Panc1 (cell line): ENCODE results near the gene WDR64.

ENCODE experiments used
- POLR2AphosphoS5 ChIP-seq: IDR thresholded peaks from 2 replicates; pipeline ENCODE4 v1.6.1; 2012; ENCODE audit warnings: mild to moderate bottlenecking, low read depth, low read length, moderate library complexity
- SIN3A ChIP-seq: IDR thresholded peaks from 2 replicates; pipeline ENCODE4 v1.6.1; 2012; ENCODE audit warnings: low read depth, mild to moderate bottlenecking, low read length, moderate library complexity, borderline replicate concordance; ENCODE audit not compliant: insufficient read depth
- TCF7L2 ChIP-seq: IDR thresholded peaks from 2 replicates; pipeline ENCODE4 v1.6.1; 2011; ENCODE audit warnings: mild to moderate bottlenecking, low read depth, low read length, inconsistent platforms
- TF ChIP-seq, protein P1 (sequence below): fragments of 450-650 bp; IDR thresholded peaks from 2 replicates; pipeline ENCODE4 v1.5.1; 2017; ENCODE audit warnings: mild to moderate bottlenecking
- TF ChIP-seq, protein P2 (sequence below), 2 experiments: IDR thresholded peaks; 2 replicates each; pipeline ENCODE4 v1.6.1; 2011 to 2012; ENCODE audit warnings: low read depth in 2 of 2, control low read depth in 1 of 2, low read length in 1 of 2, mild to moderate bottlenecking in 1 of 2, moderate library complexity in 1 of 2; ENCODE audit not compliant: insufficient read depth in 1 of 2

DNA sequence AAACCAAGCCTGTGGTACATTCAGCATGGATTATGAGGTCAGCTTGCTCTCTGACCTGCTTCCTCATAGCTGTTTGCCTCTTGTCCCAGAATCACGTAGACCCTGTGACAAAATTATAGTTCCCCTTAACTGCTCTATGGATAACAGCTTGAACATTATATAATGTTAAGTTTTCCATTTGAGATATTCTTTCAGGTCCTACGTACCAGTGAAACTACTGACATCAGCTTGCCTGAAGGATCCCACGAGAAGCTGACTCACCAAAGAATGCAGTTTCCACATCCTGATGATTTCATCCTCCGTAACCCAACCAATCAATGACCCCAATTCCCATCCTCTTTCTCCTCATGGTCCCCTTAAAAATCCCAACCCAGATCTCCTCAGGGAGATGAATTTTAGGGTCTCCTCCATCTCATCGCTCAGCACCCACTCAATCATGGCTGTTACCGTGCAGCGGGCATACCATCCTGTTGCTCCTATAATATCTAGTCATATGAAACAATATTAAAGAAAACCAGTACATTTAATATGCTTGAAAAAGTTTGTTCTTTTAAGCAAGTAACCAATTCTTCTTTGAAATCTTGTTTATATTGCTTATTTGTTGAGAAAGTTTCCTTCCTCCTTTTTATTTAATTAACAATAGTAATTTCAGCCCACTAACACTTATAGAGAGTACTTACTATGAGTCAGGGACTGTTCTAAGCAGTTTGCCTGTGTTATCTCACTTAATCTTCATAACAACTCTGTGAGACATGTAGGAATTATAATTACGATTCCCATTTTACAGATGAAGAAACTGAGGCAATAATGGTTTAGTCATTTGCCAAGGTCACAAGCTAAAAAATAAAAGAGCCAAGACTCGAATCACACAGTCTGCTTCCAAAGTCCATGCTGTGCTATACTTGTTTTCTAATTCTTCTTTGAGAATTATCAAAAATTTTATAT lies 39.3 kb upstream of the WDR64 start:
- TF ChIP-seq, protein P1, sequence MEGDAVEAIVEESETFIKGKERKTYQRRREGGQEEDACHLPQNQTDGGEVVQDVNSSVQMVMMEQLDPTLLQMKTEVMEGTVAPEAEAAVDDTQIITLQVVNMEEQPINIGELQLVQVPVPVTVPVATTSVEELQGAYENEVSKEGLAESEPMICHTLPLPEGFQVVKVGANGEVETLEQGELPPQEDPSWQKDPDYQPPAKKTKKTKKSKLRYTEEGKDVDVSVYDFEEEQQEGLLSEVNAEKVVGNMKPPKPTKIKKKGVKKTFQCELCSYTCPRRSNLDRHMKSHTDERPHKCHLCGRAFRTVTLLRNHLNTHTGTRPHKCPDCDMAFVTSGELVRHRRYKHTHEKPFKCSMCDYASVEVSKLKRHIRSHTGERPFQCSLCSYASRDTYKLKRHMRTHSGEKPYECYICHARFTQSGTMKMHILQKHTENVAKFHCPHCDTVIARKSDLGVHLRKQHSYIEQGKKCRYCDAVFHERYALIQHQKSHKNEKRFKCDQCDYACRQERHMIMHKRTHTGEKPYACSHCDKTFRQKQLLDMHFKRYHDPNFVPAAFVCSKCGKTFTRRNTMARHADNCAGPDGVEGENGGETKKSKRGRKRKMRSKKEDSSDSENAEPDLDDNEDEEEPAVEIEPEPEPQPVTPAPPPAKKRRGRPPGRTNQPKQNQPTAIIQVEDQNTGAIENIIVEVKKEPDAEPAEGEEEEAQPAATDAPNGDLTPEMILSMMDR, result no peak
- TF ChIP-seq, protein P2, sequence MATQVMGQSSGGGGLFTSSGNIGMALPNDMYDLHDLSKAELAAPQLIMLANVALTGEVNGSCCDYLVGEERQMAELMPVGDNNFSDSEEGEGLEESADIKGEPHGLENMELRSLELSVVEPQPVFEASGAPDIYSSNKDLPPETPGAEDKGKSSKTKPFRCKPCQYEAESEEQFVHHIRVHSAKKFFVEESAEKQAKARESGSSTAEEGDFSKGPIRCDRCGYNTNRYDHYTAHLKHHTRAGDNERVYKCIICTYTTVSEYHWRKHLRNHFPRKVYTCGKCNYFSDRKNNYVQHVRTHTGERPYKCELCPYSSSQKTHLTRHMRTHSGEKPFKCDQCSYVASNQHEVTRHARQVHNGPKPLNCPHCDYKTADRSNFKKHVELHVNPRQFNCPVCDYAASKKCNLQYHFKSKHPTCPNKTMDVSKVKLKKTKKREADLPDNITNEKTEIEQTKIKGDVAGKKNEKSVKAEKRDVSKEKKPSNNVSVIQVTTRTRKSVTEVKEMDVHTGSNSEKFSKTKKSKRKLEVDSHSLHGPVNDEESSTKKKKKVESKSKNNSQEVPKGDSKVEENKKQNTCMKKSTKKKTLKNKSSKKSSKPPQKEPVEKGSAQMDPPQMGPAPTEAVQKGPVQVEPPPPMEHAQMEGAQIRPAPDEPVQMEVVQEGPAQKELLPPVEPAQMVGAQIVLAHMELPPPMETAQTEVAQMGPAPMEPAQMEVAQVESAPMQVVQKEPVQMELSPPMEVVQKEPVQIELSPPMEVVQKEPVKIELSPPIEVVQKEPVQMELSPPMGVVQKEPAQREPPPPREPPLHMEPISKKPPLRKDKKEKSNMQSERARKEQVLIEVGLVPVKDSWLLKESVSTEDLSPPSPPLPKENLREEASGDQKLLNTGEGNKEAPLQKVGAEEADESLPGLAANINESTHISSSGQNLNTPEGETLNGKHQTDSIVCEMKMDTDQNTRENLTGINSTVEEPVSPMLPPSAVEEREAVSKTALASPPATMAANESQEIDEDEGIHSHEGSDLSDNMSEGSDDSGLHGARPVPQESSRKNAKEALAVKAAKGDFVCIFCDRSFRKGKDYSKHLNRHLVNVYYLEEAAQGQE (IDR thresholded peaks at IDR 0.05; ENCODE audit: insufficient read depth in 1 of 2, low read depth in 2 of 2, low read length in 1 of 2), result no peak
- no peak for TF ChIP-seq POLR2AphosphoS5
- TF ChIP-seq TCF7L2, result no peak
- TF ChIP-seq SIN3A, result no peak
